NCI-H1930 (cell line): Measurements from ENCODE around the gene FFAR3.

Experiments used
- DNase-seq, 2 experiments: peaks; one replicate each; lab custom pipeline; 2025; lab: John Stamatoyannopoulos, UW

The FFAR3 gene

GRCh38 chr19:35403116-35403760 is 45.0 kb downstream of the FFAR3 start:
- DNase-seq: no peak

- no peak for DNase-seq
Observed at GRCh38 chr19:35404879-35405622, 46.8 kb downstream of the FFAR3 start.

GRCh38 chr19:35407619-35408018 is 49.4 kb downstream of the FFAR3 start:
- DNase-seq: no peak

- no peak for DNase-seq
Observed at GRCh38 chr19:35408284-35409171, 50.3 kb downstream of the FFAR3 start.

- DNase-seq: no peak
Observed at GRCh38 chr19:35409191-35409590, 50.9 kb downstream of the FFAR3 start.
